Left renal pelvis (tissue), 4 donors: ENCODE measurements around the gene CFAP299. TPM values are rescaled to one million over a fixed set of nuclear protein-coding genes. Genes with fewer than 3 reads are reported as not detected.

Source experiments
- DNase-seq, 4 donors: peaks; one replicate each; pipeline ENCODE4 v3.0.0-alpha.2; 2013; ENCODE audit warnings: low read depth in 4 of 4, low spot score in 3 of 4
- polyA plus RNA-seq, 4 donors: library from polyadenylated mRNA; unstranded; fragments of 120-200 nt; gene quantifications; one replicate each; pipeline ENCODE4 v1.2.1, GENCODE V29; 2013; ENCODE audit not compliant: insufficient read length in 4 of 4

The CFAP299 gene
- polyA plus RNA-seq, 4 donors: 0.52 to 1.1 (median 0.69) TPM; not detected in 1

DNA sequence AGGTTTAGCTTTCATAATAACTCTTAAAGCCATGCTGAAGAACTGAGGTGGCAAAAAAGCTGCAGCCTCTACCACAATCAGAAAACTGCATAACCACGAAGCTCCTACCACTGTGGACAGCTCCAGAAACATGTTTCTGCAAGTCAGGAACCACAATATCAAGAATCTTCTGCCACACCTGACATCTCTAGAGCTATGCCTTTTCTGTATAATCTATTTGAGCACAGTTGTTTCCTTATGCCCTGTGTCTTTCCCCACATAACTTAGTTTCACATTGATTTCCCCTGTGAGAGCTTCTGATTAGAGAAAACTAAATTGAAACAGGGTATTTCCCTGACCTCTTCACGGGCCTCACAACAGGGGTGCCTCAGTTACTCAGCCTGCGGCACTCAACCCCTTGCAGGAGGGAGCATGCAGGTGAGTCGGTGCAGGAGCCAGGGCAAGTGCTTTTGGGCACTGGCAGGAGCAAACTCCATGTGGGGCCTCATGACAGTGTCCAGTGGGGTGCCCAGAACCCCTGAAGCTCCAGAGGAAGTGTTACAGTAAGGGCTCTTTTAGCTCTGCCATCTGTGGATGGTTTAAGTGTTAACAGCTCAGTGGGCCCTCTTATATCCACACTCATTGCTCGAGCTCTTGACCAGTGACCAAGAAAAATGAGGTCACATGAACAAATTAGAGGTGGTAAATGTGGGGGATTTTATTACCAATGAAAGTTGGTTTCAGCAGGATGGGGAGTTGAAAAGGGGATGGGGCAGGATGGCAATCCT lies 562.2 kb downstream of the CFAP299 start:
- no peak for DNase-seq

DNA sequence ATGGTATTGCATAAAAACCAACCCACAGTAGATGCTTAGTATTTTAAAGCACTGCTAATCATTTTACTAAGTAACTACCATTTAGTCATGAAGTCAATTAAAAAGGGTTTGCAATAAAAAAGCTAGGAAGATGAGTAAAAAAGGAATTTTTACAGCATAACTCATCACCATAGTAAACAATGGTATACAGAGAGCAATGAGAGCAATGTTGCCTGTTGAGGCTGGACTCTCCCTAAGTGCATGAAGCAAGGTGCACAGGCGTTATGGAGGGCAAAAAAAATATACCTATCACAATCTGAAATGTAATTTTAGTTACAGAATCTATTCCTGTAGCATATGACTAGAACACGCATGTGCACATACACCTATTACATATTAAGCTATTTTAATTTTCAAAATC lies 565.4 kb downstream of the CFAP299 start:
- DNase-seq: no peak

DNA sequence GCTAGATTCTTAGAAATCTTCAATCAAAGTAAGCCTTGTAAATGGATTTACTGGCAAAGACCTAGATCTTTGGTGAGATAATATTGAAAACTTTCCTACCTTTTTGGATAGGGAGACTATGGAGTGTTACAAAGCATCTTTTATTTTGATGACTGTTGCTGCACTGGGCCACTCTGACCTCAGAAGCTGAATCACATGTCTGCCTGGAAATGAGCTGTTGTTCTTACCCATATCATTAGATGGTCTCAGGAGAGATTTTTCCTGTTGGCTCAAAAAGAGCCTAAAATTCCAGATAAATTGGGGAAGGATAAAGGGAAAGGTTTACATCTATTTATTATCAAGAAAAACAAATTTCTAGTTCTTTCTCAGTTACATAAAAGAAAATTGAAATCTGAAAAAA lies 567.5 kb downstream of the CFAP299 start:
- no peak for DNase-seq

DNA sequence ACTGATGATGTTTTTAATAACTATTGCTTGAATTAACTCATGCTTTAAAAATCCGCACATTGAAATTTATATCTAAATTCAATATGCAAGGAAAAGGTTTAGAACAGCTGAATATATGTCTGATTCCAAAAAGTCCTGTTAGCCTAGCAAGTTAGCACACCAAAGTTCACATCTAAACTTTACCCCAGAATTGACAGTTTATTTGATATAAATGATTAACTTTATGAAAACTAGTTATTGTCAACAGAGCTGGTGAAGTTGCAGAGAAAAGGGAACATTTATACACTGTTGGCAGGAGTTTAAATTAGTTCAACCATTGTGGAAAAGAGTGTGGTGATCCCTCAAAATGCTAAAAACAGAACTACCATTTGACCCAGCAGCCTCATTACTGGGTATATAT lies 574.4 kb downstream of the CFAP299 start:
- no peak for DNase-seq

DNA sequence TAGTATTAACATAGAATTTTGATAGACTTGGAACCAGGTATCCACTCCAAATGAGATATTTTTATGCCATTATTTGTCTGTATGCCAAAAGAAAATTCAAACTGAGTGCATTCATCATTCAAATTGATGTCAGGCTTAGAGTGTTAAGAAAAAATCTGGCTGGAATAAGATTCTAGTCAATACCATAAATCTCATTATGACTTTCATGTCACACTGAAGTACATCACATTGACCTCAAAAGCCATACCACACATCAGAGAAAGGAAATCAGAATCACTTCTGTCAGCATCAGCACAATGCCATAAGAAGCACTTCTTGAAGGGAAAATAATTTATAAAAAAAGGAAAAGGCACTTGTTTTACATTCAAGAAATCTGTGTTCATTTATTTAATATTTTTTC lies 575.9 kb downstream of the CFAP299 start:
- no peak for DNase-seq

DNA sequence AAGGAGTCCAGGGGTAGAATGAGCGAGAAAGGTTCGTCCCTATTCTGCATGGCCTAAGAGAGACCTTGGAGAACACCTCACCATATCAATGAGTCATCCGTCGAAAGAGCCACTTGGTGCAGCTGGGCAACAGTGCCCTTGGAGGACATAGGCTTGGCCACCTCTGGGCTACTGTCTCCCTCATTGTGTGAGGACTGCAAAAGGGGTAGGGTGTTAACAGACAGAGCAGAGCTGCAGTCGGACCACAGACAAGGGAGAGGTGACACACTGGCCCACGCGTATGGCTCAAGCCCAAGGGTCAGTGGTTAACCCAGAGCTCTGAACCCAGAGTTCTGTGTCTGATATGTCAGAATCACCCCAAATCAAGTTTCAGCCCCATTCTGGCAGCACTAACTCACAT lies 576.8 kb downstream of the CFAP299 start:
- no peak for DNase-seq

DNA sequence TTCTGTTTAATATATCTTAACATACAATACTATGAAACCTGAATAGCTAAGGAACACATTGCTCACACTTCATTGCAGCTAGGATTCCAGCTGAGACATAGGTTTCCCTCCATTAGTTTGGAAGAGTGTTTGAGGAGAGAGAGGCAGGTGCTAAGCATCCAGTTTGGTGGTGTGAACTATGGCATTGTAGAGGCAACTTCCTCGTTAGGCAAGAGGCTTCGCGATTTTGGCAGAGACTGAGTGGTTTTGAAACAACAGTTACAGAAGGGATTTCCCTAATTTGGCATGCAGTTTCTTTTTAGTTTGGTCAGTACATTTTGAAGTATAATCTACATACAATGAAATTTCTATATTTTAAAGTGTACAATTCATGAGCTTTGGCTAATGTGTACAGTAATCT lies 577.9 kb downstream of the CFAP299 start:
- DNase-seq: no peak

DNA sequence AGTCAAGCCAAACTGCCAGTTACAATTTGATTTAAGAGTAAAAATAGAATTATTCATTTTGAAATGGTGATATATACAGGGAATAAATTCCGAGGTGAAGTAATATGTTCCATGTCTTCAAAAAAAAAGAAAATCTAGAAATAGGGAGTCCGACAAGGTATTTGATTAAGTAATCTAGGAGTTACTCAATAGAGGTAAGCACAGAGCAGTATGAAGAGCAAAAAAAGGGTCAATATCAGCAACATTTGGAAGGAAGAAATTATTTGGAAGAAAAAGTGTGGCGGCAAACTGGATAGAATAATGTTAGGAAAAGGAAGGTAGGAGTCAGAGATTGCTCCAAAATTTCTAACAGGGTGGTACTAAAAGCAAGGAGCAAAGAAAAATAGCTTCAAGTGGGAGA lies 581.2 kb downstream of the CFAP299 start:
- no peak for DNase-seq

DNA sequence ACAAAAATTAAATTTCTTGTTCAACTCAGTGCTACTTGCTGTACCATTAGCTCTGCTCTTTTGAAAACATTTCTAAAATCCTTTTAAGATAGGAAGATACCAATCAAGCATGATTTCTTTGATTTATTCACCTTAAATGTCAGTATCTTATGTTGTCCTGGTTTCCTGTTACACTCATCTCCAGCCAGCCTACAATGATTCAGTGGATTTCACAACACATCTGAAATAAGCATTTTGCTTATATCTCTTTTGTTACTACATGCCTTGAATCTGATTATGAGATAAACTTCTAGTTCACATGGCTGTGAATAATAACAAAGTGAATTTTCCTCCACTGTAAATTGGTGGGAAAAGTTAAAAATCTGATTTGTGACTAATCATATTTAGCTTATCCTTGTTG lies 582.5 kb downstream of the CFAP299 start:
- DNase-seq: no peak

DNA sequence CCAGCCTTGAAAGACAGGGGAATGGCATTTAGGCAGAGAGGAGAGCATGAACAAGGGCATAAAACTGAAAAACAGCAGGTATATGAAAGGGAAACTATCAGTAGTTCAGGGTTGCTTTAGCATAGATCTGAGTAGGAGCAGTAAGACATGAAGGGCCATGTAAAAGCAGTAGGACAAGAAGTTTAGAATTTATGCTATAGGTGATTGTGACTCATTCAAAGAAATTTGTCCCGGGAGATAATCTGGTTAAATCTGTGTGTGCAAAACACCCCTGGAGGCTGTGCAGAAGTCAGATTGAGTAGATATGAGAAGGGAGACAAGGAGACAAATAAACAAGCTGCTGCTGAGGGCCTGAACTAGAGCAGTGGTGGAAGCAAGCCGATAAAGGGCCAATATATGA lies 585.9 kb downstream of the CFAP299 start:
- no peak for DNase-seq

DNA sequence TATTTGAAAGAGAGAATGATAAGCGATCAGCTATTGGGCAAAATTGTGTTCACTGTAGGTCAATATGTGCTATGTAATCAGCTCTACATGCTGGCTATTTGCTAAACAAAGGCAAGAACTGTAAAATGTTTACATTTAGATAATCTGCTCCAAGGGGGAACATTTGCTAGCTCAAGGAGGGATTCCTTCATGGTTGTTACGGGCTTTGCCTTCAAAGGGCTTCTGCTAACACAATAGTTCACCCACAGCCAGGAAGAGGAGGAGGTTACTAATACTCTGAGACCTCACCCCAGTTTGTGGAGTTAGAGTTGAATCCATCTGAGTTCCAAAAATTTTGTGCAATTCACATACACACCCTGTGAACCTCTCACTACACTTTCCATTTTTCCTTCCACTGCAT lies 587.4 kb downstream of the CFAP299 start:
- DNase-seq: no peak

DNA sequence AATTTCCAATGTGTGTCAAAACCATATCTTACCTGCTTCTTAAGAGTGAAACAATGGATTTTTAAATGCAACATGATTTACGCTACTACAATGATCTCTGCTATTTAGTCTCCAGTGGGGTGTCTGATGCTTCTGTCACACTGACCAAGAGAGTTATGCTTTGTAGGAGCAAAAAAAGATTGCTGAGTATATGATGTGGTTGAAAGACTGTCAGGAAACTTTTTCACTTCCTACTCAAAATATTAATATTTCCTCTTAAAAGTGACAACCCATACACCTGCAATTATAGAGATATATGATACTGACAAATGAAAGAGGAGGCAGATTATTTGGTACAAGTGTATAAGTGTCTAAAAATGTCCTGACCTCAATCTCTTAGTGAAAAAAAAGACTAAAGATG lies 589.8 kb downstream of the CFAP299 start:
- no peak for DNase-seq

DNA sequence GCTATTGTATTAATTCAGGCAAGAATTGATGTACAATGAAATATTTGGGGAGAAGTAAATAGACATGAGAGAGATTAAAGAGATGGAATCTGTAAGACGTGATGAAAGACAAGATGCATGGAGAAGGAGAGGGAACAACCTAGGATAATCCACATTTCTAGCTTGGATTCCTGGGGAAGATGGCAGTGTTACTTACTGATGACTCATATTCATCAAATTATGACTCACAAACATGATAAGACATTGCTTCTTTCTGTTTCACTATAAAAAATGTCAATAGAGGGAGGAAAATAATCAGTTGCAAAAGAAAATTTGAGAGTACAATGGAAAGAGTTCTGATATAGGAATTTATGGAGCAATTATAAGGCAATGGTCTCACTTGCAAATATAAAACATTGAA lies 590.9 kb downstream of the CFAP299 start:
- DNase-seq: no peak

DNA sequence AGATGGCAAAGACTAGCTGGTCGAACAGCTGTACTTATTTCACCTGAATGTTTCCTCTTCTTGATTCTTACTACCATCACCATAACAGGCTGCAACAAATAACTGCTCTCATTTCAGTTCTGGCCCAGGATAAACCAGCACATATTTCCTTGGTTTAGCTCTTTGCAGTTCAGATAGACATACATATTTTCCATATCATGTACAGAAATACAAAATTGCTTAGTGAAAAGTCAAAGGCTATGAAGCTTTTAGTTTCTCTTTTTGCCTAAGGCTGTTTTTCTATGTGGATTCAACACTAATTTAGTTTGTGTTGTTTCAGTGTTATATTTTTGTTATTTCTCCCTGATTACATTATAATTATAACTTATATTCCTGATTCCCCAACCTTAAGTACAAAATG lies 591.4 kb downstream of the CFAP299 start:
- DNase-seq: no peak

DNA sequence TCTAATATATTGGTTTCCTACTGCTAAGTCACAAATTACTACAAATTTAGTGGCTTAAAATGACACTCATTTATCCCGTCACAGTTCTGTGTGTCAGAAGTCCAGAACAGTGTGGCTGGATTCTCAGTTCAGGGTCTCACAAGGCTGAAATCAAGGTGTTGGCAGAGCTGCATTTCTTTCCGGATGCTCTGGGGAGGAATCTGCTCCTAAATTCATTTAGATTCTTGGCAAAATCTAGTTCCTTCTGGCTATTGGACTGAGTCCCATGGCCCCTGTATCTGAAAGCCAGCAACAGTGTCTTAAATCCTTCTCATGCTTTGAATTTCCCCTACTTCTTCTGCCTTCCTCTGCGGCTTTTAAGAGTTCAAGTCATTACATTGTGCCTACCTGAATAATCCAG lies 591.9 kb downstream of the CFAP299 start:
- no peak for DNase-seq

DNA sequence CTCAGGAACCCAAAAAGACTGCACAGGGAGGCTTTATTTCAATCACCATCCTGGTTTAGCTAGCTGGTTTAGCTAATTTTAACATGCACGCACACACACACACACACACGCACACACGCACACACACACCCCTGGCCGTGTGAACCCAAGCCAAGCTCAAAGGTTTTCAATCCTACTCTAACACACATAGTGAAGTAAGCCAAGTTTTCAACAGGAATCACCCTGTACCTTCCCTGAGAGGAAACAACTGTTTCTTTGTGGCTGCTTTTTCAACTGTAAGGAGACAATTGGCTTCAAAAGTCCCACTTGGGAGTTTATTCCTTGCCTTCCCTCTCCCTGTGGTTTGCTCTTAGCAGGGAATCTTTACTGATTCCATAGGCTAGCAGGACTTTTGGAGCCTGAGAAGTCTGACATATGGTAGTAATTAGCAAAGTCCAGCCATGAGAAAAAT lies 596.1 kb downstream of the CFAP299 start:
- no peak for DNase-seq

DNA sequence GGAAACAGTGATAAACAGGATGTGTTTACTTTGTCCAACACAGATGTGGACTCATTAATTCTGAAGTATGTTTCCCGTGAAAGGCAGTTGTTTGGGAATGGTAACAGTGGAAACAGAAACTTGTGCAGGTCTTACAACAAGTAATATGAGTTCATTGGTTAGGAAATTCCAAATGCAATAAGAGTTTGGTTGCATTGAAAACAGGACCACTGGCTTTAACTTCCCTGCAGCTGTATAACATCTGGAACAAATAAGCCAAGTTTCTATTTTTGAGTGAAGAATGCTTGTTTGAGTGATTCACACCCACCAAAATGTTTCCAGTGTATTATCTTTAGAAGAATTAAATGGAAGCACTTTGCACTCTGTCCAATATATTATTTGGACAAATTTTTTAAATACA lies 612.6 kb downstream of the CFAP299 start:
- DNase-seq: no peak

DNA sequence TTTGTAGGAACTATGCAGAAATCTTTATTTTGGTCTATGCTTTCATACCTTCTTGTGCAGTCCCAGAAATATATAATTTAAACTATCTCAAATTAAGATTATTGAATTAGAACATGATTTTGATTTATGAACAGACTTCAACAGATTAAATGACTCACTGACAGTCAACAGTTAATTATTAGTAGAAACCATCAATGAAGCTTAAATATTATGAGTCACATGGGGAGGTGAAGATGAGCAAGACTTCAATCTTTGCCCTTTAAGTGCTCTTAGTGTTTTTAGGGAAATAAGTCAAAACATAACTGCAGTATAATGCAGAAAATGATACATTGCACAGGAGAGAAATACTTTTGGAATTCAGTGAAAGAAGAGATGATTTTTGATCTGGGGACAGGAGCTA lies 613.5 kb downstream of the CFAP299 start:
- no peak for DNase-seq

DNA sequence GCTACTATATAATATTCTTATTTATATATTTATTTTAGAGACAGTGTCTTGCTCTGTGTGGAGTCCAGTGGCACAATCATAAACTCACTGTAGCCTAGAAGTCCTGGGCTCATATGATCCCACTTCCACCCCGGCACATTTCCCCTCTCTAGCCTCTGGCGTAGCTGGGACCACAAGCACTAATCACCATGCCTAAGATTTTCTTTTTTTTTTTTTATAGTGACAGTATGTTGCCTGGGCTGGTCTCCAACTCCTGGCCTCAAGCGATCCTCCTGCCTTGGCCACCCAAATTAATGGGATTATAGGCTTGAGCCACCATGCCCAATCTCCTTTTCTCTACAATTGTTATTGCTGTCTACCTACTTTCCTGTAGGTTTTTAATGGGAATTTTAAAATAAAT lies 620.9 kb downstream of the CFAP299 start:
- no peak for DNase-seq

DNA sequence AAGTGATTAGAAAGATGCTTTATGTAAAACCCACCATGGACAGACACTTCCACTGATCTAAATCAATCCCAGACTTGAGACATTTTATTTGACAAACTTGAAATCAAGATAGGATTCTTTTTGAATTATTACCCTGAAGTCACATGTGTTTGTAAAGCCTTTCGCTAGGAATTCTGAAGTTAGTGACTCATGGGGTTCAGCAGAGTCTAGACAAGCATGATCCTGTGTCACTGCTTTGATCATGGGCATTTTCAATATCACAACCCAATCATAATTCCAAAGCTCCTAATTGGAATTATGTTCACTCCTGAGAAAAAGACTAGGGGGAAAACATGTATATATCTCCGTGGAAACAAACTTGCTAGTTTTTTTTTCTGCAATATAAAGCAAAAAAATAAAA lies 627.5 kb downstream of the CFAP299 start:
- DNase-seq: no peak

DNA sequence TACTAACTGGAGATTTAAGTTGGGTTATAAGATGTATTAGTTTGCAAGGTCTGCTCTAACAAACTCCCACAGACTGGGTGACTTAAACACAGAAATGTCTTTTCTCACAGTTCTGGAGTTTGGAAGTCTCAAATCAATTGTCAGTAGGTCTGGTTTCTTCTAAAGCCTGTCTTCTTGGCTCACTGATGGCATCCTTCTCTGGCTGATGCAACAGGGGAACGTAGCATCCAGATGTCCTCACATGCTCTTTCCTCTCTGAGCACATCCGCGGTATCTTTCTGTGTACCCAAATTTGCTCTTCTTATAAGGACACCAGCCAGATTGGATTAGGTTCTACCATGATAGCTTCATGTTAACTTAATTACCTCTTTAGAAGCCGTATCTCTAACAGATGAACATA lies 631.8 kb downstream of the CFAP299 start:
- DNase-seq: no peak

DNA sequence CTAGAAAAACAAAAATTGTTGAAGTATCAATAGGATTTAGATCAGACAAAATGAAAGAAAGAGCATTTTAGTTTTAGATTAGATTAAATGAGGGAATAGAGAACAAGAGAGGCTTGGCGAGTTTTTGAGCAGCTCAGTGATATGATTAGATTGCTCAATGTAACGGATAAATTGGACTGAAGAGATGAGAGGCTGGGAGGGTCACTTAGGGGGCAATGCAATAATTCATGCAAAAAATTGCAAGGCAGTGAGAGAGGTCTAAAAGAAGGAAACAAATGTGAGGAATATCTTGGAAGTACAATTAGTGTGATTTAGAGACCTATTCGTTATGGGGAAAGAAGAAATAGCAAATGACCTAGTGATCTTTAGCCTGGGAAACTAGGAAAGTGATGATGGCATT lies 644.7 kb downstream of the CFAP299 start:
- no peak for DNase-seq

DNA sequence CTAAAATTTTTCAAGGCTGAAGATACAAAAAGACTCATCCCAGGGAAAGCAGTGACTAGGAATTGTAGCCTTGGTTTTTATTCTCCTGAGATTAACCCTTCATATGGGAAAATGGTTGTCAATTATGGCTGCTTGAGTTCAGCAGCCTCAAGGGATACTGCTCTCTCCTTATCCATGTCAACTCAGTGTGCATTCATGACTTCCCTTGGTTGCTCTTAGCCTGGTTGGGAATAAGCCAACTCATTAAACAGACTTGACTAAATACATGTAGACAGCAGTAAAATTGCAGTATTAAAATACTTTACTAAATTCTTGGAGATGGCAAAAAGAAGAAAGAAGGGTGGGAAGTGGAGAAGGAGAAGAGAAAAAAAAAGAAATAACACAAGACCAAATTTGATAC lies 650.5 kb downstream of the CFAP299 start:
- DNase-seq: no peak
